GM19324 (cell line): ENCODE results near the gene ERRFI1.

Experiments
- ATAC-seq: cut with Tn5 transposase; IDR thresholded peaks from one replicate; pipeline ENCODE4 v1.9.1; 2021; ENCODE audit warnings: mild to moderate bottlenecking, moderate library complexity; ENCODE audit not compliant: unreplicated experiment, low FRiP score

ERRFI1 gene

DNA sequence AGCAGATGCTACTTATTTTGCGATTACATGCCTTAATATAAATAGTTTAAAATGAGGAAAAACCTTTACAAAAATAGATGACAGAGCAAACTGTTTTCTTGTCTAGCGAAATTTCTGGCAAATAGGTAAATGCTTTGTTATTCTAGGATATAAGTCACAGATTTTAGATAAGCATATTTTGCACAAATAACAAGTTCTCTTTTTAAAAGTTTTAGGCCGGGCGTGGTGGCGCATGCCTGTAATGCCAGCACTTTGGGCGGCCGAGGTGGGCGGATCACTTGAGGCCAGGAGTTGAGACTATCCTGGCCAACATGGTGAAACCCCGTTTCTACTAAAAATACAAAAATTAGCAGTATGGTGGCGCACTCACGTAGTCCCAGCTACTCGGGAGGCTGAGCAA lies 20.3 kb upstream of the ERRFI1 start:
- ATAC-seq, result no peak

DNA sequence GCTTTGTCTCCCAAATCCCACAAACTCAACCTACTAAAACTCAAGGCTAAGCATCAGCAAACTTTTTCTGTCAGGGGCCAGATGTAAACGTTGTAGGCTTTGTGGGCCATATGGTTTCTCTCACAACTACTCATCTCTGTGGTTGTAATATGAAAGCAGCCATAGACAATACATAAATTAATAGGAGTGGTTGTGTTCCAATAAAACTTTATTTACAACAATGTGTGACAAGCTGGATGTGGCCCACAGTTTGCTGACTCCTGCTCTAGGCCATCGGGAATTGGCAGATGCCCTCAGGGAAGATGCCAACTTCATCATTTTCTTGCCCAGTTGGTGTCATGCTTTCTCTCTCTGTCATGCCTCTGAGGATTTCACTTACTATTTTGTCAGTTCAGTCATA lies 17.5 kb upstream of the ERRFI1 start:
- no peak for ATAC-seq

DNA sequence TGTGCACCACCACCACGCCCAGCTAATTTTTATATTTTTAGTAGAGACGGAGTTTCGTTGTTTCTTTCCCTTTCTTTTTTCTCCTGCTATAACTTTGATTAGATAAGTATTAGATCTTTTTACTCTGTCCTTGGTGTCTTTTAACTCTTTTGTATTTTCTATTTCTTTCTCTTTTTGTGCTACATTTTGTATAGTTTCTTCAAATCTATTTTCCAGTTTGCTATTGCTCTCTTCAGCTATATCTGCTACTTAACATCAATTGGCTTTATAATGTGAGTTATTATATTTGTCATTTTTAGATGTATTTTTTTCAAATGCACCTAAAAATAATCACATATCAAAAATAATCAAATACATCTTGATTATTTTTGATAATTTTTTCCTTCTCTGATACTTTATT lies 16.0 kb upstream of the ERRFI1 start:
- no peak for ATAC-seq

DNA sequence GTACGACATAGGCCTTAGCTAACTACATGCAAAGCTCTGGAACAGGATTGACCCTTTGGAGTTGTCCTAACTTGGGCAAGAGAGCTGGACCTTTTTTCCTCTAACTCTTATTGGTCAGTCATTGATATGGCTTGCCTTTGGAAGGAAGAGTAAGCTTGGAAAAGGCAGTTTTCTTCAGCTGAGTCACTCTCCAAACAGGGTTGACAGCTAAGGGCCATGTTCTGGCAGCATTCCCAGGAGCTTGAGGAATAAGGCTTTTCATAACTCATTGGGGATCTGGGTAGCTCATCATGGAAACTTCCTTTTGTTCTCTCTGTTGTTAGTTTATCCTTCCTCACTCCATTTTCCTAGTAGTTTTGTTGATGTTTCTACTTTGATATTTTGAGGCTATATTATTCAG lies 14.5 kb upstream of the ERRFI1 start:
- ATAC-seq, result no peak

- ATAC-seq, result no peak
Measured at GRCh38 chr1:8039071-8039470, 13.0 kb upstream of the ERRFI1 start.

- no peak for ATAC-seq
Measured at GRCh38 chr1:8035289-8035688, 9.2 kb upstream of the ERRFI1 start.

GRCh38 chr1:8033322-8033721 lies 7.2 kb upstream of the ERRFI1 start:
- no peak for ATAC-seq

GRCh38 chr1:8032366-8032910 lies 6.3 kb upstream of the ERRFI1 start:
- no peak for ATAC-seq

DNA sequence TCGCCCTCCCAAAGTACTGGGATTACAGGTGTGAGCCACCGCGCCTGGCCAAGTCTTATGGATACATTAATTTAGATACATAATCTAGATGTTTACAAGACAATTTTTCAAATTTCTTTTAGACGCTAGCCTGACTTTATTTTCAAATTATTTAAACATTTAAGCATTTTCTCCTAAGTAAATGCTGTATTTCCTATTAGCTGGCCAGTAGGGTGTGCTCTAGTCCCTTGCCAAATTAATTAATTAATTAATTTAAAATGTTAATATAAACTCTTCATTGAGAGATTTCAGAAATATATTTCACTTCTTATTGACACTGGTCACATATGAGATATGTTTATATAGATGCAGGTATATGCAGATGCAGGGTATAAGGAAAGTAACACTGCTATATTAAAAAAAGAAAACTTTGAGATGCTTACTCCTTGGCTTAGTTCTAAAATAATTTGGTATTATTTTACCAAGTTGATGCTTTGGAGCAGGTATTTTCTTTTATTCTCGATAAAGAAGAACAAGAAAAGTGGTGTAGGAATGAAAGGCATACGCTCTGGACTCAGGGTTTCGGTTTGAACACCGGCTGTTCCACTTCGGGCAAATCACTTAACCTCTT lies 5.2 kb upstream of the ERRFI1 start:
- ATAC-seq, result no peak

DNA sequence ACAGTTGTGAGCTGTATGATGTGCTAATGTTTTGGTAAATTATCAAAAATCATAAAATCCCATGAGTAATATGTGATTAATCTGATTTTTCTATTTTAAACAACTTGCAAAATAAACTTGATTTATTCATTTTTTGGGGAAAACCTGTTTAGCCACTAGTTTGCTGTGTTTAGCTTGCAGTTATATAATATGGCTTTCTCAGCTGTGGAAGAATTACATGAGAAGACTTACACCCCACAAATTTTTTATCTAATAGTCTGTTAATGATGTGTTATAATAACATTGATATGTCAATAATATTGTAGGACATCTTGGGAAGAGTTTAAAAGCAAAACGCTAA lies 2.4 kb upstream of the ERRFI1 start:
- no peak for ATAC-seq

- no peak for ATAC-seq
Measured at GRCh38 chr1:8027748-8028570, 1.9 kb upstream of the ERRFI1 start.

- ATAC-seq, result no peak
Measured at GRCh38 chr1:8026976-8027747, 1.1 kb upstream of the ERRFI1 start.

DNA sequence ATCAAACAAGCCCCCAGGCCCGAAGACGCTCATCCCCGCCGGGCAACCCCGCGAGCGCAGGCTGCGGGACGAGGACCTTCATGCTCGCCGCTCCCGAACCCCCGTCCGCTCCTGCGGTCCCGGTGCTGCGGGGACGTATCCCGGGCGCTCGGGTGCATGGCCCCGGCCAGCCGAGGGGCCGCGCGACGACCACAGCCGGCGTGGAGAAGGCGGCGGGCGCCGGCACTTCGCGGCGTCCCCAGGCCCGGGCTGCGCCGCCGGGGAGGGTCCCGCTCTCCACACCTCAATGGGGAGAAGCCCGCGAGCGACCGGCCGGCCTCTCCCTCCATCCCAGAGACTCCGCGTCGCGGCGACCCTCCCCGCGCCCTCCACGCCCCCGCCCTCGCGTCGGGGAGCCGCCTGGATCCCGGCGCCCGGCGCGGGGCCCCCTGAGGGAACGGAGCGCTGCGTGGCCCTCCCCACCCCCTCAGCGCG lies 401 bp downstream of the ERRFI1 start:
- peak; percentile 37 for ATAC-seq

GRCh38 chr1:8025061-8025670 lies 943 bp downstream of the ERRFI1 start:
- ATAC-seq, result no peak

- no peak for ATAC-seq
Measured at GRCh38 chr1:8024329-8024728, 1.8 kb downstream of the ERRFI1 start.

DNA sequence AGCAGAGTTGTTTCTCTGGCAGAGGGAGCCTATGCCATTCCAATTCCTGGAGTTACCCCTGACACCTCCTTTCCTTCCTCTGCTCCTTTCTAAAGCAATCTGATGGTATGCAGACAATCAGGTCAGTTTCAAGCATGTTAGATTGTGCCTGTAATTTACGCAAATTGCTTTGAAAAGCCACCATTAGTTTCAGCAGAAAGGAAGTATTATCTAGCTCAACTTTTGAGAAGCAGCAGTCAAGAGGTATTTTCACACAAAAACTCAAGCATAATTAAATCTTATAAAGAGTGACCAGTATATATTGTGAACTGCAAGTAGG lies 2.2 kb downstream of the ERRFI1 start:
- ATAC-seq, result no peak

DNA sequence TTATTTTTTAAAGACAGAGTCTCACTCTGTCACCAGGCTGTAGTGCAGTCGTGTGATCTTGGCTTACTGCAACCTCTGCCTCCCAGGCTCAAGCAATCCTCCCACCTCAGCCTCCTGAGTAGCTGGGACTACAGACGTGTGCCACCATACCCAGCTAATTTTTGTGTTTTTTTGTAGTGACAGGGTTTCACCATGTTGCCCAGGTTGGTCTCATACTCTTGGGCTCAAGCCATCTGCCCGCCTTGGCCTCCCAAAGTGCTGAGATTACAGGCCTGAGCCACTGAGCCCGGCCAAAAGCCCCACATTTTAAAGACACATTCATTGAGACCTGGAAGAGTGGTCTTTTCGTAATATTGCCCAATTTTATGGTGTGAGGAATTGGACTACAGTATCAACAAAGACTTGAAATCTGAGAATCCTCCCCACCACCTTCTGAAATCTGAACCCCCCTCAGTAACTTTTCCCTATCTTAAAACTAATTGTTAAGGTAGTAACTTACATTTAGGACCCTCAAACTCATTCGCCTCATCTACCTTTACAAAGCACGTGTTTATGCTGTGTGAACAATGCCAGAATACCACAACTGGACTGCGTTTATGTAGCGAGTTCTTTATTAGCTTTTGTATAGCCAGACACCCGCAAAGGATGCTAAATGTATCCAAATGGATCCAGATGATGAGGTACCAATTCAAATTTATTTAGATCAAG lies 2.7 kb downstream of the ERRFI1 start:
- no peak for ATAC-seq

DNA sequence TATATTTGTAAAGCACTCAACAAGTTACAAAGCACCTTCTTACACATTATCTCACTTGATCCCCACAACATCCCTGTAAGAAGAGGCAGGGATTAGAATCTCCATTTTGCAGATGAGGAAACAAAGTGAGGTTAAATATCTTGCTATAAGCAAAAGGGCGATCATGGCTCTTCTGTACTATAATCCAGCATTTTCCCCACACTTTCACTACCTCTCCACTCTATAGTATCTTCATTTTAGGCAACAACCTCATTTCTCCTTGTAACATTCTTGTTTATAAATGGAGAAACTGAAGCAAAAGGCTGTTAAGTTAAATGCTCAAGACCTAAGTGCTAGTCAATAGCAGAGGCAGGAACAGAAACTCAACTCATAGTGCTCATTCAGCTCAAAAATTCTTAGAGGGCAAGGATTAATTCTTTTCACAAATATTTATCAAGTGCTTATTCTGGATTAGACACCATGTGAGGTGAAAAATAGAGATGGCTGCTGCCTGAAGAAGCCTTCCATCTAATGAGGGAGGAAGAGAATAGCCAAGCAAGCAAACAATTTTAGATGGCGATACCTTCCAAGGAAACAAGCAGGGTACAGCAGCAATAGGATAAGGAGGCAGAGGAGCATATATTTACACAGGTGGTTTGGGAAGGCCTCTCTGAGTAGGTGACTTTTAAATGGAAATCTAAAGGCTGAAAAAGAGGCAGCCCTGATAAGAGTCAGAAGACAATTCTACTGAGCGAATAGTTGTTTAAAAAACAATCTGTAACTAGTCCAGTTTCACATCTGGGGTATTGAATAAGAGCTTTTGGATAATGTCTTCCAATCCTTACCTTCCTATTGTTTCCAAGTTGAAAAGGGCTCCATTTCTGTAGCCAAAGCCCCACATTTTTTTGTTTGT lies 3.5 kb downstream of the ERRFI1 start:
- ATAC-seq, result no peak

GRCh38 chr1:8021676-8022266 lies 4.3 kb downstream of the ERRFI1 start:
- no peak for ATAC-seq
